WTC11 (cell line): ENCODE measurements around the gene USO1.

Experiments
- CREB1 ChIP-seq: sonication (generic); formaldehyde crosslinking; IDR thresholded peaks from 2 replicates; pipeline ENCODE4 v1.8.0; 2023; ENCODE audit warnings: mild to moderate bottlenecking, missing genetic modification reagents
- CTCF ChIP-seq: fragments of 200-600 bp; IDR thresholded peaks from 2 replicates; pipeline ENCODE4 v1.8.0; 2022; ENCODE audit warnings: antibody characterized with exemption
- MXD4 ChIP-seq: fragments of 250-450 bp; sonication (Bioruptor Pico); IDR thresholded peaks from 2 replicates; pipeline ENCODE4 v1.8.0; 2021; ENCODE audit warnings: mild to moderate bottlenecking, moderate library complexity, borderline replicate concordance
- NFE2L1 ChIP-seq: sonication (generic); formaldehyde crosslinking; IDR thresholded peaks from 2 replicates; pipeline ENCODE4 v1.8.1; 2023; ENCODE audit warnings: missing genetic modification reagents
- SMAD3 ChIP-seq: sonication (generic); formaldehyde crosslinking; IDR thresholded peaks from 2 replicates; pipeline ENCODE4 v1.8.0; 2022; ENCODE audit warnings: missing genetic modification reagents, mild to moderate bottlenecking, borderline replicate concordance

- TF ChIP-seq MXD4 (CRISPR knock-in tag), result no peak
- no peak for TF ChIP-seq CTCF
- TF ChIP-seq CREB1, result no peak
- TF ChIP-seq SMAD3 (CRISPR knock-in tag), result no peak
- TF ChIP-seq NFE2L1, result no peak
These were observed 28.3 kb upstream of the USO1 start for GRCh38 chr4:75696071-75696470.
